A549 (cell line): Measurements from ENCODE around the gene CCZ1. TPM values are rescaled to one million over a fixed set of nuclear protein-coding genes. Genes with fewer than 3 reads are reported as not detected.
"Not testable (repeated sequence)": the region's sequence is repeated elsewhere in the genome, so short reads cannot be mapped to it uniquely, and the experiment has no call there.

Experiments used
- ATAC-seq, 2 experiments: fragments of 200-7000 bp in 1 of 2; fragments of >200 bp in 1 of 2; cut with Nextera tagmentation in 1 of 2; cut with Tn5 transposase in 1 of 2; 3 replicates each; pipeline versions ENCODE4 v1.8.0 to v1.9.1; 2018 to 2020; ENCODE audit warnings: mild to moderate bottlenecking in 1 of 2, moderate library complexity in 1 of 2
- CTCF ChIA-PET: fragments of 300-600 bp; sonication (Branson Sonifier 250); formaldehyde crosslinking; extraction: SDS; loops from one replicate; lab custom pipeline; 2021; ENCODE audit warnings: antibody characterized with exemption, inconsistent platforms; lab: Yijun Ruan, JAX
- POLR2A ChIA-PET: fragments of 350-600 bp; formaldehyde crosslinking; extraction: SDS; loops from one replicate; lab custom pipeline; 2021; ENCODE audit warnings: antibody characterized with exemption, inconsistent platforms; lab: Yijun Ruan, JAX
- DNase-seq, 2 experiments: peaks; one replicate each; pipeline versions ENCODE4 v3.0.0 to v3.0.0-alpha.2; 2011 to 2016; ENCODE audit warnings: low read depth in 1 of 2, low spot score in 1 of 2
- FAIRE-seq: peaks from 2 replicates; lab custom pipeline; 2011; peaks lifted over from hg19 to GRCh38; lab: Jason Lieb, UNC
- H3K27ac ChIP-seq, 2 experiments: fragments of >200 bp; sonication (Bioruptor Twin); formaldehyde crosslinking; 3 replicates each; pipeline ENCODE4 v1.5.1; 2016 to 2017
- H3K4me1 ChIP-seq: fragments of >200 bp; sonication (Bioruptor Twin); formaldehyde crosslinking; 3 replicates; pipeline ENCODE4 v1.6.1; 2016
- H3K4me2 ChIP-seq: fragments of >200 bp; sonication (Bioruptor Twin); formaldehyde crosslinking; 3 replicates; pipeline ENCODE4 v1.6.1; 2016
- H3K4me3 ChIP-seq: fragments of >200 bp; sonication (Bioruptor Twin); formaldehyde crosslinking; 3 replicates; pipeline ENCODE4 v1.5.1; 2016
- H3K9me3 ChIP-seq: fragments of >200 bp; sonication (Bioruptor Twin); formaldehyde crosslinking; 3 replicates; pipeline ENCODE4 v1.6.1; 2016
- CHD2 ChIP-seq: fragments of 150-350 bp; IDR thresholded peaks from 2 replicates; pipeline ENCODE4 v1.6.1; 2014; ENCODE audit warnings: low read length; ENCODE audit not compliant: partially characterized antibody
- E2F6 ChIP-seq: IDR thresholded peaks from 2 replicates; pipeline ENCODE4 v1.6.1; 2012; ENCODE audit warnings: low read depth, borderline replicate concordance
- EHF ChIP-seq: fragments of 250-450 bp; sonication (Bioruptor Pico); IDR thresholded peaks from 2 replicates; pipeline ENCODE4 v1.5.0; 2020; ENCODE audit warnings: mild to moderate bottlenecking
- GATA3 ChIP-seq: IDR thresholded peaks from 2 replicates; pipeline ENCODE4 v1.6.1; 2012; ENCODE audit warnings: borderline replicate concordance
- HES2 ChIP-seq: fragments of >200 bp; sonication (Bioruptor Twin); formaldehyde crosslinking; IDR thresholded peaks from 2 replicates; pipeline ENCODE4 v1.6.1; 2016
- HOXB5 ChIP-seq: fragments of 250-450 bp; sonication (Bioruptor Pico); IDR thresholded peaks from 2 replicates; pipeline ENCODE4 v1.5.0; 2020; ENCODE audit warnings: mild to moderate bottlenecking, moderate library complexity
- JUN ChIP-seq, 2 experiments: fragments of >200 bp; sonication (Bioruptor Twin); formaldehyde crosslinking; IDR thresholded peaks; 2 replicates in 1 of 2; 3 replicates in 1 of 2; pipeline ENCODE4 v1.6.1; 2016 to 2017
- JUNB ChIP-seq: fragments of >200 bp; sonication (Bioruptor Twin); formaldehyde crosslinking; IDR thresholded peaks from 2 replicates; pipeline ENCODE4 v1.6.1; 2016
- NFE2L2 ChIP-seq: fragments of 150-350 bp; conservative IDR thresholded peaks from 2 replicates; pipeline ENCODE4 v1.6.1; 2014; ENCODE audit warnings: low read length
- NPAS2 ChIP-seq: fragments of 250-450 bp; sonication (Bioruptor Pico); IDR thresholded peaks from 2 replicates; pipeline ENCODE4 v1.8.0; 2022; ENCODE audit warnings: mild to moderate bottlenecking, moderate library complexity, borderline replicate concordance
- NR3C1 ChIP-seq: fragments of >200 bp; sonication (Bioruptor Twin); formaldehyde crosslinking; IDR thresholded peaks from 3 replicates; pipeline ENCODE4 v1.6.1; 2017
- POLR2A ChIP-seq: IDR thresholded peaks from 2 replicates; pipeline ENCODE4 v1.6.1; 2012; ENCODE audit warnings: mild to moderate bottlenecking, low read length
- RARB ChIP-seq: fragments of 250-450 bp; sonication (Bioruptor Pico); IDR thresholded peaks from 2 replicates; pipeline ENCODE4 v1.8.0; 2021; ENCODE audit warnings: mild to moderate bottlenecking, moderate library complexity
- TFCP2L1 ChIP-seq: fragments of 250-450 bp; sonication (Bioruptor Pico); IDR thresholded peaks from 2 replicates; pipeline ENCODE4 v1.5.0; 2021; ENCODE audit warnings: mild to moderate bottlenecking
- WGBS: methylation state at CpG from one replicate; pipeline ENCODE4 v1.1.6; 2017; ENCODE audit errors: missing lambda C conversion rate; 5-methylcytosine and 5-hydroxymethylcytosine counted together
- polyA minus RNA-seq: library from RNA; depleted of rRNA, polyadenylated mRNA; stranded (reverse); fragments of >200 nt; gene quantifications from 2 replicates; pipeline ENCODE4 v1.2.3, GENCODE V29; 2011; rRNA and poly(A)+ RNA removed
- polyA plus RNA-seq, 4 experiments: library from polyadenylated mRNA; depleted of rRNA in 3 of 4; stranded (reverse); fragments of >200 nt; fragmentation: RNase III in 1 of 4; extraction: RNeasy Plus Mini Kit Qiagen cat#74134 plus additional on column Dnase treatment in 1 of 4; gene quantifications; 2 replicates in 3 of 4; 3 replicates in 1 of 4; pipeline ENCODE4 v1.2.3, GENCODE V29; 2011 to 2017
- TF ChIP-seq, protein P1 (sequence below): IDR thresholded peaks from 2 replicates; pipeline ENCODE4 v1.6.1; 2012
- TF ChIP-seq, protein P2 (sequence below): fragments of 150-350 bp; IDR thresholded peaks from 2 replicates; pipeline ENCODE4 v1.6.1; 2014; ENCODE audit warnings: low read depth, mild to moderate bottlenecking, low read length

Gene CCZ1
- 82.9 and 116 TPM in 2 replicates for polyA plus RNA-seq (2011; rRNA removed)
- 45.4 and 50.2 TPM in 2 replicates for polyA plus RNA-seq (2012; cell fraction: cytosol; rRNA removed)
- 15.5 and 29.1 TPM in 2 replicates for polyA plus RNA-seq (2012; cell fraction: nucleus; rRNA removed)
- 72.2 to 90.2 TPM (median 78.0 TPM) in 3 replicates for polyA plus RNA-seq (2017; fragmentation: RNase III; extraction: RNeasy Plus Mini Kit Qiagen cat#74134 plus additional on column Dnase treatment)
- polyA minus RNA-seq: 21.6 and 23.5 TPM in 2 replicates

DNA sequence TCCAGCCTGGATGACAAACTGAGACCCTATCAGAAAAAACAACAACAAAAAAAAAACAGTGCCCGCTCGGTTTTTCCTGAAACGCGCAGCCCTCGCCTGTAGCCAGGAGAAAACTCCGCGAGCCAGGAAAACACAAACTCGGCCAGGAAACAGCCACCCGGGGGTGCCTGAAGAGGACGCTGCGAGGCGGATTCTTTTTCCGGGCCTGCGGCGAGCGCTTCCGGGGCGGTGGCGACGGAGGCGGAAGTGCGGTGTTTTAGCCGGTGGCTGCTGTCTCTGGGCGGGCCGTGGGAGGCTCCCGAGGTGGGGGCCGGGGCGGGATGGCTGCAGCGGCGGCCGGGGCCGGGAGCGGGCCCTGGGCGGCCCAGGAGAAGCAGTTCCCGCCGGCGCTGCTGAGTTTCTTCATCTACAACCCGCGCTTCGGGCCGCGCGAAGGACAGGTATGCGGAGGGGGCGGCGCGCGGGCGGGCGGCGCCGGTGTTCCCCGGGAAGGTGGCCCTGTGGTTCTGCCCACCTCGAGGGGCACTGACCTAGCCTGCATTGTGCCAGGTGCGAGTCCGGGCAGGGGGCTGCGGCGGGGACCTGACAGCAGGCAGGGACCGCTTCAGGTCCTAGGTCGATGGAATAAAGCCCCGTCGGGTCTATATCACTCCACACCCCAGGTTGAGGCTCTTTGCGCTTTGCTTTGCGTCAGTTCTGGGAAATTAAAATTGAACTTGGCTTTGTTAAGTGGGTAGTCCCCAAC, at the start of gene CCZ1:
Gene CCZ1, plus strand, starts transcription at position 254 of the 745 bp plus-strand sequence. Its CDS starts 67 bp downstream, at position 321.
- CTCF ChIA-PET, FAIRE-seq, POLR2A ChIA-PET, H3K9me3 ChIP-seq: not testable (repeated sequence)
- Histone ChIP-seq H3K4me2 (peak within 1 kb of the TSS; percentile 66), H3K4me1 (0 out of 3 replicates have a peak, but pooled peaks cover 10% of the 10 kb centered on the region), H3K27ac (peak within 1 kb of the TSS; percentile 72 to 81), H3K4me3 (peak within 1 kb of the TSS; percentile 53)
- TF ChIP-seq POLR2A (peak; percentile 22), JUN (IDR thresholded peaks at IDR 0.05) (peak in 1 of 2 experiments; percentile 30; a peak in 1 of 5 replicates)
- TF ChIP-seq, protein P1, sequence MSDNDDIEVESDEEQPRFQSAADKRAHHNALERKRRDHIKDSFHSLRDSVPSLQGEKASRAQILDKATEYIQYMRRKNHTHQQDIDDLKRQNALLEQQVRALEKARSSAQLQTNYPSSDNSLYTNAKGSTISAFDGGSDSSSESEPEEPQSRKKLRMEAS: 0 out of 2 replicates have a peak, but pooled peaks have one; percentile 15
- DNase-seq (peak in 1 of 2 experiments; percentile 66), ATAC-seq (peak; percentile 96 to 98)
- WGBS: under 1% methylated on average over 21 of the region's 64 CpGs

DNA sequence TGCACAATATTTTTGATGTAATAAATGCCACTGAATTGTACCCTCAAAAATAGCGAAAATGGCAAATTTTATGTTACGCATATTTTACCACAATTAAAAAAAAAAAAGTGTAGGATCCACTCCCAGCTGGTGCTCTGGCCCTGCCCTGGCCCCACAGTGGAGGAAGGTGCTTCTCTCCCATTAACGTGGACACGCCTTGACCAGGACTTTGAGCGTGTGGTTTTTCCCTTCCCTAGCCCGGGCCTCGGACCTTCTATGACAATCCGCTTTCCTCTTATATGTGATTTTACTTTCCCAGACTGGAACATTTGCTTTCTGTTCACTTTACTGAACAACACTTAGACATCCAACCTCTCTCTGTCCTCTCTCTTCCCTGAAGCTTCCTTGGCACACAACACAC, 47.6 kb upstream of the CCZ1 start:
- CTCF ChIA-PET: interaction anchor here (0.5 to 1.7 kb wide), 4 partner anchors 12 to 711 kb away, joined by 3 to 5 read pairs (median 4); no protein-coding TSS in a partner anchor
- DNase-seq (no peak), FAIRE-seq (no peak), ATAC-seq (no peak)
- H3K27ac ChIP-seq: no peak overlapping the region
- TF ChIP-seq CHD2: no peak
- no peak for TF ChIP-seq NPAS2
- no peak for TF ChIP-seq JUNB
- no peak for TF ChIP-seq HOXB5
- TF ChIP-seq NR3C1: no peak
- no peak for TF ChIP-seq E2F6
- TF ChIP-seq NFE2L2: no peak
- H3K9me3 ChIP-seq: no peaks in the 10 kb centered on the region
- H3K4me3 ChIP-seq: no peak overlapping the region
- POLR2A ChIA-PET: no interaction called here
- 93% methylated on average over 8 of the region's 8 CpGs for WGBS
- H3K4me2 ChIP-seq: no peak overlapping the region
- H3K4me1 ChIP-seq: no peaks in the 10 kb centered on the region

DNA sequence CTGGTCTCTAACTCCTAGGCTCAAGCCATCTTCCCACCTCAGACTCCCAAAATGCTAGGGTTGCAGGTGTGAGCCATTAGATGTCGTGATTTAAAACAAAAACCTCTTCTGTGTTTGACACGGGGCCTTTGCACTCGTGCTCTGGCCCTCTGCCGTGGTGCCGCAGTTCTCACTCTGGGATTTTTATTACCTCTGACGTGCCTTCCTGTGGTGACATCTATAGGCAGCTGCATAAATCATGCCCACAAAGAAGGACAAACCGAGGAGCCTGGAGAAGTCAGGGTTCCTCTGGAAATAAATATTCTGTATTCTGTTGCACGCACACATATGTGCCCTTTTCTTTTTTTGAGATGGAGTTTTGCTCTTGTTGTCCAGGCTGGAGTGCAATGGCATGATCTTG, 43.8 kb upstream of the CCZ1 start:
- Histone ChIP-seq H3K4me1 (peaks cover 3% of the 10 kb centered on the region; the same call in 1 of the 3 replicates), H3K9me3 (no peaks in the 10 kb centered on the region), H3K4me3 (no peak overlapping the region), H3K4me2 (no peak overlapping the region), H3K27ac (no peak overlapping the region)
- FAIRE-seq: no peak
- DNase-seq: no peak
- POLR2A ChIA-PET: no interaction called here
- TF ChIP-seq HES2 (no peak), GATA3 (no peak), EHF (CRISPR knock-in tag) (no peak), RARB (CRISPR knock-in tag) (no peak), TFCP2L1 (CRISPR knock-in tag) (no peak)
- TF ChIP-seq, protein P2, sequence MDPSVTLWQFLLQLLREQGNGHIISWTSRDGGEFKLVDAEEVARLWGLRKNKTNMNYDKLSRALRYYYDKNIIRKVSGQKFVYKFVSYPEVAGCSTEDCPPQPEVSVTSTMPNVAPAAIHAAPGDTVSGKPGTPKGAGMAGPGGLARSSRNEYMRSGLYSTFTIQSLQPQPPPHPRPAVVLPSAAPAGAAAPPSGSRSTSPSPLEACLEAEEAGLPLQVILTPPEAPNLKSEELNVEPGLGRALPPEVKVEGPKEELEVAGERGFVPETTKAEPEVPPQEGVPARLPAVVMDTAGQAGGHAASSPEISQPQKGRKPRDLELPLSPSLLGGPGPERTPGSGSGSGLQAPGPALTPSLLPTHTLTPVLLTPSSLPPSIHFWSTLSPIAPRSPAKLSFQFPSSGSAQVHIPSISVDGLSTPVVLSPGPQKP: no peak
- no peak for ATAC-seq
- WGBS: 49% methylated on average over 8 of the region's 8 CpGs
- CTCF ChIA-PET: interaction anchor here (0.9 to 3.7 kb wide), 6 partner anchors 9 to 468 kb away, joined by 3 to 31 read pairs (median 4); no protein-coding TSS in a partner anchor

DNA sequence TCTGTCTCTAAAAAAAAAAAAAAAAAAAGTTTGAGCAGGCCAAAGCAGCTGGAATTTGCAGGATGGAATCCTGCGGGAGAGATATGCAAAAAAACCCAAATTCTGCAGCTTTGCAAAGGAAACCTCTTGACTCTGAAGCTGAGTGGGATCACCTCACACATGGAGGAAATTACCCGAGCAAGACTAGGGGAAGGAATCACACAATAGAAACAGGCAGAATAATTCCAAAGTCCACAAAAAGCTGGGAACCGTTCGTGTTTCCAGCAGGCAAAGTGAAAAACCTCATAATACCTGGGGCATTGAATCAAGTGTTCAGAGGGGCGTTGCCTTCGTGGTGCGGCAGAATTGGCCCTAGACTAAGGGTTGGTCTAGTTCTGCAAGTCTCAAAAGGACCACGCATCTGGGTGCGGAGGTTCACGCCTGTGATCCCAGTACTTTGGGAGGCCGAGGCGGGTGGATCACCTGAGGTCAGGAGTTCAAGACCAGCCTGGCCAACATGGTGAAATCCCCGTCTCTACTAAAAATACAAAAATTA, 41.4 kb upstream of the CCZ1 start:
- H3K9me3 ChIP-seq, FAIRE-seq, ATAC-seq, H3K4me2 ChIP-seq, DNase-seq, H3K4me3 ChIP-seq, H3K4me1 ChIP-seq, POLR2A ChIA-PET: not testable (repeated sequence)
- CTCF ChIA-PET: interaction anchor here (0.6 to 3.7 kb wide), 40 partner anchors 9 to 734 kb away, joined by 3 to 31 read pairs (median 4); partner anchors contain the start of gene RNF216
- 90% methylated on average over 13 of the region's 13 CpGs for WGBS
- peak overlapping the region in 1 of 2 experiments; percentile 46; a peak in 2 of 6 replicates for H3K27ac ChIP-seq

DNA sequence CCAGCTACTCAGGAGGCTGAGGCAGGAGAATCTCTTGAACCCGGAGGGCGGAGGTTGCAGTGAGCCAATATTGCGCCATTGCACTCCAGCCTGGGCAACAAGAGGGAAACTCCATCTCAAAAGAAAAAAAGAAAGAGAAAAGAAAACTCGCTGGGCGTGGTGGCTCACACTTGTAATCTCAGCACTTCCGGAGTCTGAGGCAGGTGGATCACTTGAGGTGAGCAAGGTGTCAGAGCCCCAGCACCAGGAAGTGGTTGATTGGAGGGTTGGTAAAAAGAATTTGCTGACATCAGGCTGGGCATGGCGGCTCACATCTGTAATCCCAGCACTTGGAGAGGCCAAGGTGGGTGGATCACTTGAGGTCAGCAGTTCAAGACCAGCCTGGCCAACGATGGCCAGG, 40.0 kb upstream of the CCZ1 start:
- WGBS: 88% methylated on average over 8 of the region's 8 CpGs
- H3K4me2 ChIP-seq, H3K4me3 ChIP-seq, ATAC-seq, FAIRE-seq, H3K9me3 ChIP-seq, CTCF ChIA-PET, H3K27ac ChIP-seq, POLR2A ChIA-PET, DNase-seq, H3K4me1 ChIP-seq: not testable (repeated sequence)

- POLR2A ChIA-PET, ATAC-seq, H3K4me1 ChIP-seq, H3K4me3 ChIP-seq, H3K4me2 ChIP-seq, DNase-seq, FAIRE-seq, CTCF ChIA-PET, H3K9me3 ChIP-seq, H3K27ac ChIP-seq: not testable (repeated sequence)
- WGBS: 82% methylated on average over 5 of the region's 5 CpGs
Observed at GRCh38 chr7:5861281-5861680, 37.3 kb upstream of the CCZ1 start.
